AG04450 (cell line): ENCODE results near the gene MFGE8. TPM values are rescaled to one million over a fixed set of nuclear protein-coding genes. Genes with fewer than 3 reads are reported as not detected.

ENCODE experiments used
- CTCF ChIA-PET: fragments of 300-600, 350-600 bp; formaldehyde crosslinking; extraction: SDS; loops from one replicate; lab custom pipeline; 2022; ENCODE audit warnings: antibody characterized with exemption, inconsistent platforms; lab: Charles Lee
- POLR2A ChIA-PET: fragments of 350-600 bp; formaldehyde crosslinking; extraction: SDS; loops from one replicate; lab custom pipeline; 2021; ENCODE audit warnings: antibody characterized with exemption, inconsistent platforms; lab: Yijun Ruan, JAX
- DNase-seq: peaks from one replicate; pipeline ENCODE4 v3.0.0-alpha.2; 2011; ENCODE audit warnings: low read depth, low spot score
- H3K27ac ChIP-seq: one replicate; pipeline ENCODE4 v1.5.1; 2012; ENCODE audit warnings: low read depth, low read length, control low read depth
- H3K27me3 ChIP-seq: one replicate; pipeline ENCODE4 v1.6.0; 2012; ENCODE audit warnings: low read length; ENCODE audit not compliant: control insufficient read depth, insufficient read depth
- H3K4me3 ChIP-seq: 2 replicates; pipeline ENCODE4 v1.5.1; 2011; ENCODE audit warnings: mild to moderate bottlenecking, low read depth, low read length, control low read depth
- H3K9me3 ChIP-seq: 2 replicates; pipeline ENCODE4 v1.5.1; 2012; ENCODE audit warnings: low read length; ENCODE audit not compliant: control insufficient read depth, insufficient read depth
- polyA plus RNA-seq: library from polyadenylated mRNA; depleted of rRNA; stranded (reverse); fragments of >200 nt; gene quantifications from 2 replicates; pipeline ENCODE4 v1.2.3, GENCODE V29; 2011
- TF ChIP-seq, protein P1 (sequence below): IDR thresholded peaks from 2 replicates; pipeline ENCODE4 v1.5.1; 2011; ENCODE audit warnings: low read depth, low read length, control low read depth, inconsistent platforms

Gene MFGE8
- polyA plus RNA-seq, 1 experiment, result 904 TPM

DNA sequence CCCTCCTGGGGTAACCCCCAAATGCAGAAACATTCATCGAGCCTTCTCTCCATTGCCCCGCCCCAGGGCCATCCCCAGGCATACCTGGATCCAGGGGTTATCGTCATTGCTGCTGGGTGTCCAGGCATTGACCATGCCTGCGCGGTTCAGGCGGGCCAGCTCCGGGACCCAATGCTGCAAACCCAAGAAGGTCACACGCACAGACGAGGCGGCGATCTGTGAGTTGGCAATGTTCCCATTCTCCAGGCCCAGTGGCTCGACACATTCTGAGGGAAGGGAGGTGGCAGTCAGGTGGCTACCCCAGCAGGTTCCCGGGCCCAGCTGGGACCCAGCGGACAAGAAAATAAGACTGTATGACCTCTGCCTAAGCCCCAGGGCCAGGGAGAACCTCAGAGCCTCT, 6.1 kb downstream of the MFGE8 start:
- ChIA-PET CTCF (interaction anchor here (4.5 kb wide), 1 partner anchor 96 kb away, joined by 74 read pairs; no protein-coding TSS in a partner anchor), POLR2A (no interaction called here)
- DNase-seq, result no peak
- H3K27ac ChIP-seq, result no peak overlapping the region
- no peaks in the 10 kb centered on the region for H3K27me3 ChIP-seq
- no peak overlapping the region for H3K4me3 ChIP-seq
- TF ChIP-seq, protein P1, sequence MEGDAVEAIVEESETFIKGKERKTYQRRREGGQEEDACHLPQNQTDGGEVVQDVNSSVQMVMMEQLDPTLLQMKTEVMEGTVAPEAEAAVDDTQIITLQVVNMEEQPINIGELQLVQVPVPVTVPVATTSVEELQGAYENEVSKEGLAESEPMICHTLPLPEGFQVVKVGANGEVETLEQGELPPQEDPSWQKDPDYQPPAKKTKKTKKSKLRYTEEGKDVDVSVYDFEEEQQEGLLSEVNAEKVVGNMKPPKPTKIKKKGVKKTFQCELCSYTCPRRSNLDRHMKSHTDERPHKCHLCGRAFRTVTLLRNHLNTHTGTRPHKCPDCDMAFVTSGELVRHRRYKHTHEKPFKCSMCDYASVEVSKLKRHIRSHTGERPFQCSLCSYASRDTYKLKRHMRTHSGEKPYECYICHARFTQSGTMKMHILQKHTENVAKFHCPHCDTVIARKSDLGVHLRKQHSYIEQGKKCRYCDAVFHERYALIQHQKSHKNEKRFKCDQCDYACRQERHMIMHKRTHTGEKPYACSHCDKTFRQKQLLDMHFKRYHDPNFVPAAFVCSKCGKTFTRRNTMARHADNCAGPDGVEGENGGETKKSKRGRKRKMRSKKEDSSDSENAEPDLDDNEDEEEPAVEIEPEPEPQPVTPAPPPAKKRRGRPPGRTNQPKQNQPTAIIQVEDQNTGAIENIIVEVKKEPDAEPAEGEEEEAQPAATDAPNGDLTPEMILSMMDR, result no peak
- no peaks in the 10 kb centered on the region for H3K9me3 ChIP-seq

DNA sequence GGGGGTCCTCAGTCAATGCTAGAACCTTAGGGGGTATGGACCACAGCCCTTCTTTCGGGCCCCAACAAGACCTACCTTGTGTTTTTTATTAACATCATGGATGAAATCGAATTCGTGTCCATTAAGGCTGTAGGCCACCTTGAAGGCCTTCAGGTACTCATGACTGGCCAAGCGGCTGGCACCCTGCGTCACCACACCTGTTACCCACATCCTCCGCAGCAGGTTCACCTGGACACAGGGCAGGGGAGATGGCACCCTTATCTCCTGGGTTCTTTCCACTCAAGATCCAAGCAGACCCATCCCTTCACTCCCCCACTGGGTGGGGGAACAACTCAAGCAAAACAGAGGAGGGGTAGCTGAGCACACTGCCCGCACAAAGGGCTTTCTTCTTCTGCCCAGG, 6.6 kb downstream of the MFGE8 start:
- Histone ChIP-seq H3K27me3 (no peaks in the 10 kb centered on the region), H3K4me3 (no peak overlapping the region), H3K27ac (peak overlapping the region; percentile 21), H3K9me3 (no peaks in the 10 kb centered on the region)
- no peak for DNase-seq
- TF ChIP-seq, protein P1, result no peak
- POLR2A ChIA-PET, result no interaction called here
- CTCF ChIA-PET, result interaction anchor here (3.7 to 5.0 kb wide), 3 partner anchors 97 to 270 kb away, joined by 58 to 85 read pairs (median 74); no protein-coding TSS in a partner anchor

DNA sequence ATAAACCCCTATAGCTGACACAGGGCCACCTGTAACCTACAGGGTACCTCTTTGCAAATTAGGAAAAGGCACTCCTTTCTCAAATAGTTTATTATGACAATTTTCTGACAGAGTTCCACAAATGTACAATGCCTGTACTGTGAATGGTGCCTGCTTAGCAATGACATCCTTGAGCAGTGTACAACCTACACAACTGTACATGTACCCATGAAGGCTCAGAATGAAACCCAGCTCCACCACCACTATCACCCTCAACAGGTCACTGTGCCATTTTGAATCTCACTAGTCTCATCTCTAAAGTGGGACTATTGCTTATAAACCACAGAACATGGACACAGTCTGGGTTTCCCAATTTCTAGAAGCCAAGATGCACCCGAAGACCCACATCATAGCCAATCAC, 7.0 kb downstream of the MFGE8 start:
- POLR2A ChIA-PET, result interaction anchor here (0.9 to 1.5 kb wide), 2 partner anchors 96 to 126 kb away, joined by 3 to 4 read pairs; no protein-coding TSS in a partner anchor
- no peak overlapping the region for H3K4me3 ChIP-seq
- no peaks in the 10 kb centered on the region for H3K9me3 ChIP-seq
- DNase-seq, result no peak
- H3K27me3 ChIP-seq, result no peaks in the 10 kb centered on the region
- TF ChIP-seq, protein P1, result no peak
- CTCF ChIA-PET, result interaction anchor here (1.6 to 5.0 kb wide), 9 partner anchors 25 to 282 kb away, joined by 7 to 85 read pairs (median 12); no protein-coding TSS in a partner anchor
- no peak overlapping the region for H3K27ac ChIP-seq

DNA sequence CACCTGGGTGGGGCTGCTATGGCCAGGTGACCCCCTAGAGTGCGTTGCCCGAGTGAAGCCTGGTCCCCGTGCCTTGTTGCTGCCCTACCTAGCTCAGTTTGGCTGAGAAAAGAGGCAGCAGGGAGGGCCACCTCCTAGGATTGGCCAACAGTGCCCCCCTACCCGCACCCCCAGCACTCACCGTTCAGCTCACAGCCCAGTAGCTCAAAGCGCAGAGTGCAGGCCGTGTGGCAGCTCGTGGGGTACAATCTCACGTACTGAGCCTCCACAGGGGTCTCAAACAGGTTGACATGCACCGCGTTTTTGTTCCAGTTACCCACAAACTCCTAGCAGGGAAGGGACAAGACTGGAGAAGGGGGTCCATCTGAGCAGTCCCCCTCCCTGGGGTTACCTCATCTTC, 7.6 kb downstream of the MFGE8 start:
- Histone ChIP-seq H3K27me3 (no peaks in the 10 kb centered on the region), H3K9me3 (no peaks in the 10 kb centered on the region), H3K4me3 (no peak overlapping the region), H3K27ac (no peak overlapping the region)
- TF ChIP-seq, protein P1, result no peak
- ChIA-PET POLR2A (interaction anchor here (0.9 to 1.5 kb wide), 4 partner anchors 13 to 127 kb away, joined by 3 to 4 read pairs (median 4); no protein-coding TSS in a partner anchor), CTCF (interaction anchor here (0.7 to 5.0 kb wide), 39 partner anchors 10 to 281 kb away, joined by 3 to 85 read pairs (median 7); partner anchors contain the start of genes ABHD2 and HAPLN3)
- DNase-seq, result no peak

DNA sequence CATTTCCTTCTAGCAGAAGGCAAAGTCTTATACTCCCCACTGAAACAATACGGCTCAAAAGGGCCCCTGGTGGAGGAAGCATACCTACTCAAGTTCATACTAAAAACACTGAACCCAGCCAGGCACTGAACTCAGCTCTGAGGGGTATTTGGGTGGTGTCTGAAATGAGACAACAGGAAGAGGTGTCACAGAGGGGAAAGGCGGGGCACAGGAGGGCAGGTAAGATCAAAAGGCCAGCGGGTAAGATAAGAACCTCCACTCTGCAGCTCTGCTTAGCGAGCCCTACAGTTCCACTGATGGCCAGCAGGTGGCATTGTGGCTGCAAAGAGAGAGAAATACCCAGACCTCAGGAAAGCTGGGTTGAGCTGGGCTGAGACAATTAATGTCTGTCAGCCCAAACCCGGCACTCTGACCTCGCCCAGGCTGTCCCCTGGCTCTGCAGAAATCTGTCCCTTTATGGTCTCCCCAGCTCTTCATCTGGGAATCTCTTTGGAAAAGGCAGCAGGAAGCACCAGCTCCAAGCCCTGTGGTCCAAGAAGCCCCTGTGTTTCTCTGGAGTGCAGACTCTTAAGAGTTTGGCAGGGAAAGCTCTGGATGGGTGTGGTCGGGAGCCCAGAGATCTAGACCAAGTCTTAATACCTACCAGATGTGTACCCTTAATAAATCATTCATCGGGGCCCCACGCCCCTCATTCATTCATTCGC, 8.4 kb downstream of the MFGE8 start:
- TF ChIP-seq, protein P1, result peak; percentile 99
- DNase-seq, result no peak
- ChIA-PET CTCF (interaction anchor here (0.6 to 5.0 kb wide), 56 partner anchors 11 to 340 kb away, joined by 3 to 85 read pairs (median 5); partner anchors contain the start of genes ABHD2 and HAPLN3), POLR2A (interaction anchor here (0.6 to 1.5 kb wide), 5 partner anchors 9 to 128 kb away, joined by 3 to 5 read pairs (median 4); partner anchors contain the start of gene MFGE8)
- Histone ChIP-seq H3K27me3 (no peaks in the 10 kb centered on the region), H3K4me3 (no peak overlapping the region), H3K27ac (no peak overlapping the region), H3K9me3 (no peaks in the 10 kb centered on the region)
